ENCODE data around the gene LRCH1. TPM values are rescaled to one million over a fixed set of nuclear protein-coding genes. Genes with fewer than 3 reads are reported as not detected.

LRCH1 gene
- polyA plus RNA-seq, 1 of the 3 experiments (the other 2 are of a cell fraction) = 5.5 TPM

DNA sequence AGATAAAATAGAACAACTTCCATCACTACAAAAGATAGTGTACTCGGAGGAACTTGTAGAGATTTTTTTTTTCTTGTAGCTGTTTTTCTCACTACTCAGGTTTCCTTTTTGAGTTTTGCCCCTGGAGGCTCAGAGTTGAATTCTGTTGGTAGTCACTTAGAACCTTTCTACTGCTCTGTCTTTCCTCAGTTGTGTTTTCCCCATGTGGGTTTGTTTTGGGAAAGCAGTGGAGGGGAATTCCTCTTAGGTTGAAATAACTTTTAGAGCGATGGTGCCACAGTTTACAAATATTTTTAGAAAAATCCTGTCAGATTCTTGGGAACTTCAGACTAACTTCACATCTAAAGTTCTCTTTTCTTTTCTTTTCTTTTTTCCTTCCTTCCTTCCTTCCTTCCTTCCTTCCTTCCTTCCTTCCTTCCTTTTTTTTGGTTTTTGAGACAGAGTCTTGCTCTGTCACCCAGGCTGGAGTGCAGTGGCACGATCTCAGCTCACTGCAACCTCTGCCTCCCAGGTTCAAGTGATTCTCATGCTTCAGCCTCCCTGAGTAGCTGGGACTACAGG lies 65.8 kb downstream of the LRCH1 start:
- H3K9me3 ChIP-seq = no peaks in the 10 kb centered on the region
- H3K4me2 ChIP-seq = no peak overlapping the region
- H3F3A ChIP-seq (replicated peaks; ENCODE audit: insufficient read depth) = no peaks in the 10 kb centered on the region
- WGBS (ENCODE audit: low lambda C conversion rate) = 95% methylated on average over 3 of the region's 3 CpGs
- no peak overlapping the region for H3K4me3 ChIP-seq (ENCODE audit: low read depth in 2 of 2, low read length in 1 of 2)
- no peaks in the 10 kb centered on the region for H3K27me3 ChIP-seq (ENCODE audit: insufficient read depth)
- H2AFZ ChIP-seq (ENCODE audit: low read depth) = no peak overlapping the region
- H3K27ac ChIP-seq (ENCODE audit: low read depth in 2 of 2, low read length in 1 of 2) = no peak overlapping the region
- no peaks in the 10 kb centered on the region for H3K36me3 ChIP-seq (replicated peaks in 1 of 2; ENCODE audit: control insufficient read depth in 1 of 2, insufficient read depth in 2 of 2, low read length in 1 of 2)
- H3K9ac ChIP-seq = no peak overlapping the region
- H4K20me1 ChIP-seq (ENCODE audit: insufficient read depth) = peaks cover 40% of the 10 kb centered on the region
- peaks cover 45 to 59% of the 10 kb centered on the region in 2 experiments; a peak in 3 of 4 replicates for H3K4me1 ChIP-seq (ENCODE audit: control insufficient read depth in 1 of 2, insufficient read depth in 2 of 2, low read depth in 1 of 2, low read length in 1 of 2)
- POLR2A ChIA-PET = no interaction called here
- H3K79me2 ChIP-seq (ENCODE audit: insufficient read depth) = peaks cover 90% of the 10 kb centered on the region
- H3K9me2 ChIP-seq = no peaks in the 10 kb centered on the region
- DNase-seq = no peak
- CTCF ChIA-PET = interaction anchor here (0.8 to 1.9 kb wide), 2 partner anchors 11 to 67 kb away, joined by 3 to 4 read pairs; no protein-coding TSS in a partner anchor
- TF ChIP-seq EP300 (IDR thresholded peaks at IDR 0.05; ENCODE audit: borderline replicate concordance in 1 of 2, low read depth in 1 of 2, low read length in 1 of 2) = no peak
- TF ChIP-seq NRF1 (IDR thresholded peaks at IDR 0.05; ENCODE audit: low read depth, low read length) = no peak
- no peak for TF ChIP-seq CHD2 (IDR thresholded peaks at IDR 0.05; ENCODE audit: low read length, partially characterized antibody)
- TF ChIP-seq, protein P1, sequence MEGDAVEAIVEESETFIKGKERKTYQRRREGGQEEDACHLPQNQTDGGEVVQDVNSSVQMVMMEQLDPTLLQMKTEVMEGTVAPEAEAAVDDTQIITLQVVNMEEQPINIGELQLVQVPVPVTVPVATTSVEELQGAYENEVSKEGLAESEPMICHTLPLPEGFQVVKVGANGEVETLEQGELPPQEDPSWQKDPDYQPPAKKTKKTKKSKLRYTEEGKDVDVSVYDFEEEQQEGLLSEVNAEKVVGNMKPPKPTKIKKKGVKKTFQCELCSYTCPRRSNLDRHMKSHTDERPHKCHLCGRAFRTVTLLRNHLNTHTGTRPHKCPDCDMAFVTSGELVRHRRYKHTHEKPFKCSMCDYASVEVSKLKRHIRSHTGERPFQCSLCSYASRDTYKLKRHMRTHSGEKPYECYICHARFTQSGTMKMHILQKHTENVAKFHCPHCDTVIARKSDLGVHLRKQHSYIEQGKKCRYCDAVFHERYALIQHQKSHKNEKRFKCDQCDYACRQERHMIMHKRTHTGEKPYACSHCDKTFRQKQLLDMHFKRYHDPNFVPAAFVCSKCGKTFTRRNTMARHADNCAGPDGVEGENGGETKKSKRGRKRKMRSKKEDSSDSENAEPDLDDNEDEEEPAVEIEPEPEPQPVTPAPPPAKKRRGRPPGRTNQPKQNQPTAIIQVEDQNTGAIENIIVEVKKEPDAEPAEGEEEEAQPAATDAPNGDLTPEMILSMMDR (IDR thresholded peaks at IDR 0.05) = no peak

DNA sequence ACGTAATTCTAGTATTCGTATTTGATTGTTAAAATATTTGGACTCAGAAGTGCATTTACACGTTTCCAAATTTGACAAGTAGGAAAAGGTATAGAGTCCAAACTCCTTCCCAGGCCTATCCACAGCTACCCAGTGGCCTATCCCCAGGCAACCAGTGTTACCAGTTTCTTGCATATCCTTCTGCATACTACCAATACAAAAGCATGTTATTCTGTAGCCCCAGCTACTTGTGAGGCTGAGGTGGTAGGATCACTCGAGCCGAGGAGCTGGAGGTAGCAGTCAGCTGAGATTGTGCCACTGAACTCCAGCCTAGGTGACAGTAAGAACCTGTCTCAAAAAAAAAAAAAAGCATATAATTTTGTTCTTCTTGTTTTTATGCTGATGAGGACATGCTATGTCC lies 67.1 kb downstream of the LRCH1 start:
- peak overlapping the region in 1 of 2 experiments; percentile 19; a peak in 1 of 4 replicates for H3K27ac ChIP-seq (ENCODE audit: low read depth in 2 of 2, low read length in 1 of 2)
- ChIA-PET CTCF (interaction anchor here (1.0 kb wide), 1 partner anchor 68 kb away, joined by 3 read pairs; no protein-coding TSS in a partner anchor), POLR2A (no interaction called here)
- no peak overlapping the region for H3K9ac ChIP-seq
- no peak for DNase-seq
- TF ChIP-seq RAD21 (IDR thresholded peaks at IDR 0.05; ENCODE audit: low read length) (no peak), ELF1 (IDR thresholded peaks at IDR 0.05) (no peak), GABPA (IDR thresholded peaks at IDR 0.05; ENCODE audit: low read depth) (no peak), EP300 (IDR thresholded peaks at IDR 0.05; ENCODE audit: borderline replicate concordance in 1 of 2, low read depth in 1 of 2, low read length in 1 of 2) (no peak), RFX5 (IDR thresholded peaks at IDR 0.05; ENCODE audit: low read length) (no peak), SIN3A (IDR thresholded peaks at IDR 0.05; ENCODE audit: borderline replicate concordance, low read depth, low read length) (no peak), NFIC (IDR thresholded peaks at IDR 0.05; ENCODE audit: borderline replicate concordance) (no peak), POLR2AphosphoS5 (IDR thresholded peaks at IDR 0.05; ENCODE audit: low read depth, low read length) (no peak), CHD2 (IDR thresholded peaks at IDR 0.05; ENCODE audit: low read length, partially characterized antibody) (no peak), JUND (IDR thresholded peaks at IDR 0.05) (no peak), FOXJ3 (CRISPR knock-in tag; IDR thresholded peaks at IDR 0.05) (no peak), TAF1 (IDR thresholded peaks at IDR 0.05; ENCODE audit: borderline replicate concordance, low read depth, low read length) (no peak), NRF1 (IDR thresholded peaks at IDR 0.05; ENCODE audit: low read depth, low read length) (no peak)
- TF ChIP-seq, protein P2, sequence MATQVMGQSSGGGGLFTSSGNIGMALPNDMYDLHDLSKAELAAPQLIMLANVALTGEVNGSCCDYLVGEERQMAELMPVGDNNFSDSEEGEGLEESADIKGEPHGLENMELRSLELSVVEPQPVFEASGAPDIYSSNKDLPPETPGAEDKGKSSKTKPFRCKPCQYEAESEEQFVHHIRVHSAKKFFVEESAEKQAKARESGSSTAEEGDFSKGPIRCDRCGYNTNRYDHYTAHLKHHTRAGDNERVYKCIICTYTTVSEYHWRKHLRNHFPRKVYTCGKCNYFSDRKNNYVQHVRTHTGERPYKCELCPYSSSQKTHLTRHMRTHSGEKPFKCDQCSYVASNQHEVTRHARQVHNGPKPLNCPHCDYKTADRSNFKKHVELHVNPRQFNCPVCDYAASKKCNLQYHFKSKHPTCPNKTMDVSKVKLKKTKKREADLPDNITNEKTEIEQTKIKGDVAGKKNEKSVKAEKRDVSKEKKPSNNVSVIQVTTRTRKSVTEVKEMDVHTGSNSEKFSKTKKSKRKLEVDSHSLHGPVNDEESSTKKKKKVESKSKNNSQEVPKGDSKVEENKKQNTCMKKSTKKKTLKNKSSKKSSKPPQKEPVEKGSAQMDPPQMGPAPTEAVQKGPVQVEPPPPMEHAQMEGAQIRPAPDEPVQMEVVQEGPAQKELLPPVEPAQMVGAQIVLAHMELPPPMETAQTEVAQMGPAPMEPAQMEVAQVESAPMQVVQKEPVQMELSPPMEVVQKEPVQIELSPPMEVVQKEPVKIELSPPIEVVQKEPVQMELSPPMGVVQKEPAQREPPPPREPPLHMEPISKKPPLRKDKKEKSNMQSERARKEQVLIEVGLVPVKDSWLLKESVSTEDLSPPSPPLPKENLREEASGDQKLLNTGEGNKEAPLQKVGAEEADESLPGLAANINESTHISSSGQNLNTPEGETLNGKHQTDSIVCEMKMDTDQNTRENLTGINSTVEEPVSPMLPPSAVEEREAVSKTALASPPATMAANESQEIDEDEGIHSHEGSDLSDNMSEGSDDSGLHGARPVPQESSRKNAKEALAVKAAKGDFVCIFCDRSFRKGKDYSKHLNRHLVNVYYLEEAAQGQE (IDR thresholded peaks at IDR 0.05; ENCODE audit: low read depth, low read length) = no peak
- TF ChIP-seq, protein P3, sequence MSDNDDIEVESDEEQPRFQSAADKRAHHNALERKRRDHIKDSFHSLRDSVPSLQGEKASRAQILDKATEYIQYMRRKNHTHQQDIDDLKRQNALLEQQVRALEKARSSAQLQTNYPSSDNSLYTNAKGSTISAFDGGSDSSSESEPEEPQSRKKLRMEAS (IDR thresholded peaks at IDR 0.05; ENCODE audit: low read depth) = no peak
- TF ChIP-seq, protein P1 (IDR thresholded peaks at IDR 0.05) = no peak
- TF ChIP-seq, protein P4, sequence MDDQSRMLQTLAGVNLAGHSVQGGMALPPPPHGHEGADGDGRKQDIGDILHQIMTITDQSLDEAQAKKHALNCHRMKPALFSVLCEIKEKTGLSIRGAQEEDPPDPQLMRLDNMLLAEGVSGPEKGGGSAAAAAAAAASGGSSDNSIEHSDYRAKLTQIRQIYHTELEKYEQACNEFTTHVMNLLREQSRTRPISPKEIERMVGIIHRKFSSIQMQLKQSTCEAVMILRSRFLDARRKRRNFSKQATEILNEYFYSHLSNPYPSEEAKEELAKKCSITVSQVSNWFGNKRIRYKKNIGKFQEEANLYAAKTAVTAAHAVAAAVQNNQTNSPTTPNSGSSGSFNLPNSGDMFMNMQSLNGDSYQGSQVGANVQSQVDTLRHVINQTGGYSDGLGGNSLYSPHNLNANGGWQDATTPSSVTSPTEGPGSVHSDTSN (IDR thresholded peaks at IDR 0.05) = no peak
- WGBS (ENCODE audit: low lambda C conversion rate) = 96% methylated on average over 5 of the region's 5 CpGs
- H3F3A ChIP-seq (replicated peaks; ENCODE audit: insufficient read depth) = no peaks in the 10 kb centered on the region
- peaks cover 42 to 57% of the 10 kb centered on the region in 2 experiments; a peak in 3 of 4 replicates for H3K4me1 ChIP-seq (ENCODE audit: control insufficient read depth in 1 of 2, insufficient read depth in 2 of 2, low read depth in 1 of 2, low read length in 1 of 2)
- H3K9me2 ChIP-seq = no peaks in the 10 kb centered on the region
- no peak overlapping the region for H3K4me2 ChIP-seq
- H3K4me3 ChIP-seq (ENCODE audit: low read depth in 2 of 2, low read length in 1 of 2) = no peak overlapping the region
- peaks cover 44% of the 10 kb centered on the region for H4K20me1 ChIP-seq (ENCODE audit: insufficient read depth)
- H3K27me3 ChIP-seq (ENCODE audit: insufficient read depth) = no peaks in the 10 kb centered on the region
- H3K79me2 ChIP-seq (ENCODE audit: insufficient read depth) = peaks cover 98% of the 10 kb centered on the region
- H3K9me3 ChIP-seq = no peaks in the 10 kb centered on the region
- no peak overlapping the region for H2AFZ ChIP-seq (ENCODE audit: low read depth)
- H3K36me3 ChIP-seq (replicated peaks in 1 of 2; ENCODE audit: control insufficient read depth in 1 of 2, insufficient read depth in 2 of 2, low read length in 1 of 2) = no peaks in the 10 kb centered on the region

All from SK-N-SH (cell line).